RCC 7860 (cell line): Measurements from ENCODE around the gene EFEMP1.

ENCODE experiments used
- DNase-seq: peaks from one replicate; pipeline ENCODE4 v3.0.0-alpha.2; 2015; ENCODE audit warnings: low spot score
- FAIRE-seq: peaks from 2 replicates; lab custom pipeline; 2012; peaks lifted over from hg19 to GRCh38; lab: Jason Lieb, UNC

Gene EFEMP1

DNA sequence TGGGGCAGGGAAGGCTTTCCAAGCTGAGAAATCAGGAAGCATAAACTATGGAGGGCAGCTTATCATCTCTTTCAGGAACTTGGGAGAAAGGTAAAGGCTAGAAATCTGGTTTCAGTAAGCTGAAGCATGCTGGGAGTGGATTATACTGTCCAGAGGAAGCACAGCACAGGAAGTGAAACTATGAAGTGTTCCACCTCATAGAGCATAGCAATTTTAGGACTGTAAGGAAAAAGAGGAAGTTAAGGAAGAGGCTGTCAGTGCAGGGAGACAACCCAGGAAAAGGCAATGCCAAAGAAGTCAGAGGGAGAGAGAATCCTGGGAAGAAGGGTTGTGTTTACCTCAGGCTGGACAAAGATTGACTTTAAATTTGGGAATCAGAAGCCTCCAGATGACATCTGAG is 51.9 kb downstream of the EFEMP1 start:
- DNase-seq (peak; percentile 35), FAIRE-seq (no peak)

- FAIRE-seq = no peak
- no peak for DNase-seq
Observed at GRCh38 chr2:55869637-55870325, 53.8 kb downstream of the EFEMP1 start.

DNA sequence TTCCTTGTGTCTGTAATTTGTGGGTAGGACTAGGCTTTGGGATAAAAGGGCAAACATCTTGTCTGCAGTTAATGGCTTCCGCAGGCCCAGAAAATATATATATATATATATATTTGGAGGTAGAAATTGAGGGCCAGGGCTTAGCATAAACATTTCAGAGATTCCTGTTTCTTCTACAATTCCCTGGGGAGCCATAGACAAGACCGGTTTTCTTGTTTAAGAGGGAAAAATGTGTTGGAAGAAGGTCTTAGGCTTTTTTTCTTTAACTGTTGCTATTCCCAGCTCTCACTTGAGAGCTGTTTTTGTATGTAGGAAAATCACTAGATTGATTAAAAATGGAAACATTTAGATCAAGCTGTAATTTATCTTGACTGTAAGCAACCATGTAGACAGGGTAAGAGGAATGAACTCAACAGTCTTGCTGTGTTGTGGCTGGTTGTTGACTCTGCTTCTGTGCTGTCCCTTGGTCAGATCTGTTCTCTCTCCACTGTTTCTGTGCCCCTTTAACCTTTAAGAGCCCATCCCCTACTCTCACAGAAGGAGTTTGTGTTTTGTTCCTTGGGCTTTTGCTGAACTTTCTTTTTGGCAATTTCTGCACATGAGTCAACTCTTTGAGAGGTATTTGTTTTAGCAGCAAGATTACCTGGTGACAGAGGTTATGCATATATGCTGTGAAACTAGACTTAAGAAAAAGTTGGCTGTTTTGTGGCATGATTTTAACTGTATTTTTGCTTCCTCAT is 58.3 kb downstream of the EFEMP1 start:
- FAIRE-seq (no peak), DNase-seq (peak; percentile 34)

DNA sequence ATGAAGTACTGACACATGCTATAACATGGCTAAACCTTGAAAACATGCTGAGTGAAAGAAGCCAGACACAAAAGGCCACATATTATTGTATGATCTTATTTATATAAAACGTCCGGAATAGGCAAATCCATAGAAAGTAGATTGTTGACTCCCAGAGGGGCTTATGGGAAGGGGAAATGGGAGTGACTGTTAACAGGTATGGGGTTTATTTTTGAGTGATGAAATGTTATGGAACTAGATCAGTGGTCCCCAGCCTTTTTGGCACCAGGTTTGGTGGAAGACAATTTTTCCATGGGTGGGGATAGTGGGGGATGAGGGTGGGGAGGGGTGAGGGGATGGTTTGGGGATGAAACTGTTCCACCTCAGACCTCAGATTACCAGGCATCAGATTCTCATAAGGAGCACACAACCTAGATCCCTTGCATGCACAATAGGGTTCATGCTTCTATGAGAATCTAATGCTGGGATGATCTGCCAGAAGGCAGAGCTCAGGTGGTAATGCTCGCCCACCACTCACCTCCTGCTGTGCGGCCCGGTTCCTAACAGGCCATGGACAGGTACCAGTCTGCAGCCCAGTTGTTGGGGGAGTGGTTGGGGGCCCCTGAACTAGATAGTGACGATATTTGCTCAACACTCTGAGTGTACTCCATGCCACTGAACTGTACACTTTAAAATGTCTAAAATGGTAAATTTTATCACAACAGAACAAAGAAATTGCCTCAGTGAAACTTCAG is 59.1 kb downstream of the EFEMP1 start:
- no peak for FAIRE-seq
- no peak for DNase-seq

DNA sequence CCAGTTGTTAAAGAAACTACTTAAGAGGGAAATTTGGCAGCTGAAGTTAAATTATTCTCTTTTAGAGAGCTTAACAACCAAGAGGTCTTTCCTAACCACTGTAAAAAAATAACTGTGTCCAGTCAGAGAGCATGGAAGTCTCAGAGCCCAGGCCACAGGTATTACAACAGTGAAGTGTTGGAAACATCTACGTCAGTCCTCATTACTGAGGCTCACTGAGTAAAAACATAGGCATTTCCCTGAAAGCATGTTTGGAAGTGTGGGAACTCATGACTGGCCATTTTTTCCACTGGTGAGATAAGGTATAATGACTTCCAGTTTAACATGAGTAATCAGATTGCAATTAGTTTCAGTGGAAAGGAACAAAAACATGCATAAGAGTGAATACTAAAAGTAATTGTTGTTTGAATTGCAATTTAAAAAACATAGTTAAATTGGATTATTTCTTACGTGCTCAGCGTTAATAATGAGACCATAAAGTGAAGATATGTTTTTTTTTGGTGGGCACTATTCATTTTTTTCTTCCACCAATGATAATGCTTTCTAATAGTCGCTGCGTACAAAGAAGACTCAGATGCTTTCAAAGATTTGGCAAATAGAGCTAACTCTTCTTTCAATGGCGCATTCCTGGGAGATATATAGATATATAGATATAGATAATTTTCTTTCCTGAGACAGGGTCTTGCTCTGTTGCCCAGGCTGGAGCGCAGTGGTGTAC is 60.8 kb downstream of the EFEMP1 start:
- DNase-seq (peak; percentile 97), FAIRE-seq (peak; percentile 97)

- DNase-seq (peak; percentile 64), FAIRE-seq (no peak)
Observed at GRCh38 chr2:55862246-55862645, 61.3 kb downstream of the EFEMP1 start.

- no peak for FAIRE-seq
- no peak for DNase-seq
Observed at GRCh38 chr2:55861733-55862132, 61.8 kb downstream of the EFEMP1 start.

GRCh38 chr2:55860832-55861231 is 62.8 kb downstream of the EFEMP1 start:
- no peak for FAIRE-seq
- no peak for DNase-seq

- FAIRE-seq (no peak), DNase-seq (no peak)
Observed at GRCh38 chr2:55859875-55860274, 63.7 kb downstream of the EFEMP1 start.

- FAIRE-seq = no peak
- no peak for DNase-seq
Observed at GRCh38 chr2:55857766-55858165, 65.8 kb downstream of the EFEMP1 start.

DNA sequence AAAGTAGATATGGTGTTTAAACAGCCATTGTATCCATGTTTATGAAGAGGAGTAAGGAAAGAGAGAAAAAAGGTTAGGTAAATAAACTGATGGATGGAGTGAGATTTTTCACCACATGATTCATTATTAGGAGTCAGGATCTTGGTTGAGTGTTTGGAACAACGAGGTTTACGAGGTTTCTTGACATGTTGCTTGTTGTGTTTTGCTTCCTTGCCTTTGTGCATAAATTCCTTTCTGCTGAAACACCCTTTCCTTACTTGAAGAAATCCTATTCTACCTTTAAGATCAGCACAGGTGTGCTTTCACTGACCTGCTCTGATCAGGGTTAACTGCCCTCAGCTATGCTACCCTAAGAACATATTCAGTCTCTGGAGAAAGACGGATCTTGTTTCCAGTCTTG is 66.6 kb downstream of the EFEMP1 start:
- FAIRE-seq (no peak), DNase-seq (no peak)

DNA sequence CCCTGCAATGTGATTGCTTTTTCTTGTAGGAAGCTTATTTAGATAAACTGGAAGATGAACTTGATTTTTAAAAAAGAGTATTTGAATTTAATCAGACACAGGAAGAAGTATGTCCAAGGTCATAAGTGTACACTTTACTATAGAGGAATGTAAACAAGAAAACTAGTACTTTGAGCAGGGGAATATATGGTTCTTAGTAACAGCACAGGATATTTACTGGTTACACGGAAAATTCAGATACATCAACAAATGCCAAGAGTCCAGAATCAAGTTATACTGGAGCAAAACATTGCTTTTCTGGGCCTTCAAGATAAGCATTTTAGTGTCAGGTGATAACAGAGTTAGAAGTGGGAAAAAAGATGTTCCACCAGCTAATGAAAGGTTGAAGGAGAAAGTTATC is 75.5 kb downstream of the EFEMP1 start:
- DNase-seq (no peak), FAIRE-seq (no peak)

DNA sequence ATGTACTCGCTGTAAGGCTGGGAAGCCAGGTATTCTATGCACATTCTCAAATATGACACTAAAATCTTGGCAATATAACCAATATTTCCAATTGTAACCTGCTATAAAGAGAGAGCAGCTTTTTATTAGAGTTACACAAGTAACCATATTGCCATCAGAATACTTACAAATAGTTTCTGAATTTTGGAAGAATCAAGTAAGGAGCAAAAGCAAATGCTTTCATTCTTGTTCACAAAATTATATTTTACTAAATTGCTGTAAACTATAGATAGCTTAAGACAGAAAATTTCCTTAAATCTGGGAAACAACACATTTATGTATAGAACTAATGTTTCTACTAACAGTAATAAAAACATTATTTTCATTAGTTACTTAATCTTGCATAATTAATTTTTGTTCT is 77.2 kb downstream of the EFEMP1 start:
- DNase-seq = no peak
- peak; percentile 25 for FAIRE-seq

DNA sequence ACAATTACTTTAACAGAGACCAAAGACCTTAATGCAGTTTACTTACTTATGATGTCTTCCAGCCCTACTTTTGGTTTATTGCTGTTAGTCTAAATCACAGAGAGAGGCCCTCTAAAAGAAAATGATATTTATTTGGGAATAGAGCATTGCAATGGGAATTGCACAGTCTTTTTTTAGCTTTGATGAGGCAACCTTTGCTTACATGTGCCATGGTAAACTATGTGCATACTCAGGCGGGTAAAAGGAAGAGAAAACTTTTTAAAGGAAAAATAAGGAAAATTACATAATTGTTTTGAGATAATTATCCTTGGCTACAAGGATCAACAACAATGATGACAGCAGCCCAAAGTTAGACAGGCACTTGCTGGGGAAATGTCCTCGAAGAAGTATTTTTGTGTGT is 78.6 kb downstream of the EFEMP1 start:
- DNase-seq (no peak), FAIRE-seq (no peak)

DNA sequence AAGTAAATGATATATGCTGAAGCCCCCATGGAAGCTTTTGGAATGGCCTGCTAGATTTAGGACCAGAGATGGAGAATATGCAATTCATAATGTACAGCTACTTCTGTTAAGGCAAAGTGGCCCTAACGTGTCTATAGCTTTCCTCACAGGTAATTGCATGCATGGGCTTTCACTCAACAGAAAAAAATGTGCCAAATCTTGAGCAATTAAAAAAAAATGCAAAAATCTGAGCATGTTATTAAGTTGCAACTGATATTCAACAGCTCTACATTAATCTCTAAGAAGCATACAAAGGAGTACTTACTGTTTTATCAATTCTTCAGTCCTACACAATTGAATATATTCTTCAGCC is 79.6 kb downstream of the EFEMP1 start:
- FAIRE-seq = no peak
- no peak for DNase-seq

- FAIRE-seq (no peak), DNase-seq (peak; percentile 24)
Observed at GRCh38 chr2:55843096-55843993, 80.2 kb downstream of the EFEMP1 start.

GRCh38 chr2:55842046-55842445 is 81.5 kb downstream of the EFEMP1 start:
- DNase-seq = no peak
- no peak for FAIRE-seq

DNA sequence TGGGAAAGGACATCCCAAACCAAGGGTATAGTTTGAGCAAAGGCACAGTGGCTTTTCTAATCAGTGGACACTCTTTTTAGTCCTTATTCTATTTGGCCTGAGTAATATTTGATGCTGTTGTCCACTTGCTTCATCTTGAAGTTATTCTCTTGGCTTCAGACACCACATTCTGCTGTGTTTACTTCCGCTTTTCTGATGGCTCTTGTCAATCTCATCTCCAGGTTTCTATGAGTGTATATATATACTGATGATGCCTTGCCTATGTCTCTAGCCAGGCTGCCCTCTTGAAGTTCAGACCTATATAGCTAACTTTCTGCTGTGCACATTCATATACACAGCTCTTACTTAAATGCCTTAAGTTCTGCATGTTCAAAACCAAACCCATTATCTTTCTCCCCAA is 83.1 kb downstream of the EFEMP1 start:
- FAIRE-seq (no peak), DNase-seq (no peak)

- FAIRE-seq (no peak), DNase-seq (no peak)
Observed at GRCh38 chr2:55839182-55839819, 84.3 kb downstream of the EFEMP1 start.

- no peak for DNase-seq
- FAIRE-seq = no peak
Observed at GRCh38 chr2:55838653-55839052, 84.9 kb downstream of the EFEMP1 start.
